Hematopoietic multipotent progenitor cell treated with erythropoietin and hydrocortisone succinate and interleukin-3 and kit ligand, for 4 days (in vitro differentiated cells): ENCODE data around the gene SAMD8.
A peak's percentile ranks its signal among the peaks of the same experiment; 100 is the strongest.

Experiments used
- DNase-seq: peaks from one replicate; pipeline ENCODE4 v3.0.0-alpha.2; 2015

SAMD8 gene

GRCh38 chr10:75111365-75111906 lies at the start of gene SAMD8:
SAMD8 (plus strand) TSS chr10:75111656; CDS start chr10:75150529, 38,873 bp downstream.
- peak; percentile 98 for DNase-seq

DNA sequence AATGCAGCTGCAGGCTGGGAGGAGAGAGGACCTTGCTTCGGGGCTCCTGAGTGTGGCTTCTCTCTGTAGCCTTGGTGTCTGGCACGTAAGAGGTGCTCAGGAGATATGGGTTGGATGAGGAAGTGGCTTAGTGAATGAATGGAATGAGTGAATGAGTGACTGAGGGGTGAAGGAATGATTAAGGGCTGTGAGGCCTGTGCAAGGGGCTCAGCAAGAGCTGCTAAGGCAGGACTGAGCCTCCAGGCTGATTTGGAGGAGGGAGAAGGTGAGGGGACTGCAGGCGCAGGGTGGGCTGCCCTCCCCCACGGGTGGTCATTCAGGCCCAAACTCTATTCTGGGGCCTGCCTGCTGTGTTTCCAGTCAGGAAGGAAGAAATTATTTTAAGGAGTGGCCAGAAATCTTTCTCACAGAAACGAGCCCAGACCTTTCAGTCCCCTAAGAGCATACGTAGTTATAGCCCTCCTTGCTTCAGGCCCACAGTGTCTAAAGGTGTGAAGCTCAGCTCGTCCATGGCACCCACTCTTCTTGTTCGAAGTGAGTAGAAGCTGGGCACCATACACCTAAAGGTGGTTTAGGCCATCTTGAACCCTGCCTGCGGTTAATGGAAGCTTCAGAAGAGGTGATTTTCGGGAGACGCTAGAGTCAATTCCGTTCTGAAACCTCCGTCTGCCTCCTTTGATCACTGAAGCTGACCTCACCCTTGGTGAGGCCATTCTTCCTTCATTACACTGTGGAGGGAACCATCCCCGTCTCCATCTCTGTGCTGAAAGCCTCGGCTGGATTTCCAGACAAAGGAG lies 49.5 kb upstream of the SAMD8 start:
- no peak for DNase-seq

- peak; percentile 72 for DNase-seq
Measured at GRCh38 chr10:75062506-75063299, 48.8 kb upstream of the SAMD8 start.

DNA sequence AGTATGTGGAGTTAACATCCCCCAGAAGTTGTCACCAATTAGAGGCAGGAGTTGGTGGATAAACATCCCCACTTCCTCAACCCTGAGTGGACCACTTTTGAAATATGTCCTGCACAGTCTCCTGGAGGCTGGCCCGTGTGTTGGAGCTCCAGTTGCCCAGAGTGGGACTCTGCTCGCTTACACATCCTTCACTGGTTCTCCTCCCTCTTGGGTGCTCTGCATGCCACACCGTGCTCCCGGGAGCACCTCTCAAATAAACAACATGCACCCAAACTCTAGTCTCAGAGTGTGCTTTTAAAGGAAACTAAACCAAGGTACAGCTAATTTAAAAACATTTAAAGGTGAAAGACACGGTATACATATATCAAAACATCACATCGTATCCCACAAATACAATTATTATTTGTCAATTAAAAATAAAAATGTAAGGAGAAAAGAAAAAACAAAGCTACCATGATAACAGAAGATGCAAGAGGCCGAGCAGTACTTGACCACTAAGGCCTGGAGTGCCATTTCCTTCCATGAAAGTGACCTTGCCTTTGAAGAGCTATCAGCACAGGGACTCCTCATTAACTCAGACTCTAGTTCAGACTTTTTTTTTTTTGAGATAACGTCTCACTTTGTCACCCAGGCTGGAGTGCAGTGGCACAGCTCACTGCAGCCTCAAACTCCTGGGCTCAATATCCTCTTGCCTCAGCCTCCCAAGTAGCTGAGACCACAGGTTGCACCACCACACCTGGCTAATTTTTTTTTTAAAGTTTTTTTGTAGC lies 47.8 kb upstream of the SAMD8 start:
- DNase-seq: no peak

GRCh38 chr10:75065076-75065475 lies 46.4 kb upstream of the SAMD8 start:
- no peak for DNase-seq

DNA sequence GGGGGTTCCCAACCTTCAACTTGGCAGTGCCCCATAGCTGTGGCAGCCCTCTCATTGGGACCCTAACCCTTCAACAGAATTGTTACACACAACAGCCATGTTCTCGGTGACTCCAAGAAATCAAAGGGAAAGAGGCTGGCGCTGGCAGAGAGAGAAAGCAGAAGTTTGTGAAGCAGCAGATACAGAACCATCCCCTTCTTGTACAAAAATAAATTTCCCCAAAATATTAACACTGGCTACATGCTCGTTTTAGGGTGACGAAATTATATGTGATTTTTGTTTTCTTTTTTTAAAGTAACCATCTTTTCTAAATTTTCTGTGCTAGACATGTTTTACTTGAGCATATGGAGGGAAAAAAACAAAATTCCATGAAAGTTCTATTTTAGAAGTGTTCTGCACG lies 45.2 kb upstream of the SAMD8 start:
- no peak for DNase-seq

DNA sequence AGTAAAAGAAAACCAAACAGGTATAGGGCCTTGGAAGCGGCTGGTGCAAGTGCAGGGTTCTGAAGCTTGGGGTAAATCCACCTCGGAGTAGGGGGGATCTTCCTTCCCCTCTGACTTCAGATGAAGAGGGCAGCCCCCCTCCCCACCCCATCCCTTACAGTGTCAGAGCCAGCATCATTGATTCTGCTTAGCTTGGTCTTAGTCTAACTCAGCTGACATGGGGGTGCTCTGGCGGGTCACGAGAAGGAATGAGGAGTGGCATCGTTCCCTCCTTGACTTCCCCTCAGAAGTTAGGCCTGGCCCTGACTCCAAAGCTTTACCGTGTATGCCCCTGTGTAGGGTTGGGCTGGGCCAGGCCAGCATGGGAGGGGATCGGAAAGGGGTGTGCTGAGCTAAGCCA lies 44.2 kb upstream of the SAMD8 start:
- no peak for DNase-seq

GRCh38 chr10:75068523-75068922 lies 42.9 kb upstream of the SAMD8 start:
- DNase-seq: no peak

DNA sequence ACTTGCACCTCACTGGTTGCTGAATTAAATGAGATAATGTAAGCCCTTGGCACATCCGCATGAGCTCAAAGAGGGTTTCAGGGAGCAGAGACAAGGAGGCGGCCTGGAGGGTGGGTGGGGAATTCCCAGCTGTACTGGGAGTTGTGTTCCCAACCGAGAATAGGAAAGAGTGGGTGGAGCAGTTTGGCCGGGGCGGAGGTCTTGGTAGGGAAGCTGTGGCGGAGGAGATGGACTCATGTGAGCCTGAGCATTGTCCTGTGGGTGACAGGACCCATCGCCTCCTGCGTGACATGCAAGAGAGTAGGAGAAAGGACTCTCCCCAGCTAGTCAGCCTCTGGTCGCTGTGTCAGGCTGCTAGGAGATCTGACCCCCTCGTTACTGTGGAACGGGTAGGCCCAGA lies 41.0 kb upstream of the SAMD8 start:
- no peak for DNase-seq

GRCh38 chr10:75070961-75071428 lies 40.5 kb upstream of the SAMD8 start:
- peak; percentile 15 for DNase-seq

- DNase-seq: no peak
Measured at GRCh38 chr10:75071756-75072155, 39.7 kb upstream of the SAMD8 start.

DNA sequence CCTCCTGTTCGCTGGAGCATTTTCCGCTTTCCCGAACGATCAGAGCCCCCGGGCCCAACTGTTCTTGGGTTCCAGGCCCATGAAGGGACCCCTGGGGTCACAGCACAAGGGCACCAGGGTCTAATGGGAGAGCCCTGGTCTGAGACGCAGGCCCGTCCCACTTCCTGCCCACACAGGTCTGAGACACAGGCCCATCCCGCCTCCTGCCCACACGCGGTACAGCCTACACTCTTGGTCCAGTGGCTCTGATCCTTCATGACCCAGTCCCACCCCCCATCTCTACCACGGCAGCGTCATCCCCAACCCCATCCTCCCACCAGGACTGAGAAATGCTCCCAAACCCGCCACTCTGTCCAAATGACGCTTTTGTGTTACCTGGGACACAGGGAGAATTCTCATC lies 38.7 kb upstream of the SAMD8 start:
- DNase-seq: no peak

DNA sequence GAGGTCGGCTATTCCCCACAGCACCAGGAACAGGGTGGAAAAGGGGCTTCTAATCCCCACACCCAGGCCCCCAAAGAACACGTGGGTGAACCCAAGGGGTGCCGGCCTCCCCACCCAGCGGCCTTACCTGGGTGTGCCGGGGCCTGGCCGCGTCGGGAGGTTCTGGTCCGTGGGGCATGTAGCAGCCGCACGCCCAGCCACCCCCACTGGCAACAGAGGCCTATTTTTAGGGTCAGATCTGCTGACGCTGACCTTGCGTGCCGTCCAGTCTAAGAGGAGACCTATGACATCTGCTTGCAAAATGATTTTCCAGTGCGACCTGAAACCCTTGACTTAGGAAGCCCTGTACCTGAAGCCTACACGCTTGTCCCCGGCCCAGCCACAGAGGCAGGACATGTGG lies 38.0 kb upstream of the SAMD8 start:
- DNase-seq: no peak

- DNase-seq: no peak
Measured at GRCh38 chr10:75074711-75075445, 36.6 kb upstream of the SAMD8 start.

DNA sequence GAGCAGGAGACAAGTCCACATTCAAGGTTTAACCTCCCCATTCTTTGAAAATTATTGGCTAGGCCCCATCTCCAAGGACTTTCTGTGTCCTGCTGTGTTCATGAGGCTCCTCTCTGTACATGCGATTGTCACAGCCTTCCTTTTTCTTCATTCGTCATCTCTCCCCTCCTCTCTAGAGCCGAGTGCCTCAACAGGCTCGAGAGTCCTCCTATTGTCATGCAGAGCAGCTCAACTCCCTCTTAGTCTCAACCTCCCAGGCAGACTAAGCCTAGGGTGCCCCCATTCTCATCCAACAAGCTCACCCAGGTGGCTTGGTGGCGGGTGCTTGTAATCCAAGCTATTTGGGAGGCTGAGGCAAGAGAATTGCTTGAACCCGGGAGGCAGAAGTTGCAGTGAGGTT lies 35.1 kb upstream of the SAMD8 start:
- no peak for DNase-seq

GRCh38 chr10:75079436-75080083 lies 31.9 kb upstream of the SAMD8 start:
- no peak for DNase-seq

DNA sequence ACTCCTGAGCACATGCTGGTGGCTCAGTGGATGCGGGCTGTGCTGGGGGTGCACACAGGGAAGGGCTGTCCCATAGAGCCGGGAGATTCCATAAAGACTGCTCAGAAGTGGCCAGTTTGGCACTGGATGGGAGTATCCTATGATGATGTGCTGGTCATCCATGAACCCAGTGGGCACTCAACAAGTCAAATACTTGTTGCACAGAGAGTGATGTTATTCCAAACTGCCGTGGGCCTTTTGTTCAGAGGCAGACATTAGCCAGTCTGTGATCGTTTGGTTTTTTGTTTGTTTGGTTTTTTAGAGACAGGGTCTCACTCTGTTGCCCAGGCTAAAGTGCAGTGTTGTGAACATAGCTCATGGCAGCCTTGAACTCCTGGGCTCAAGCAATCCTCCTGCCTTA lies 30.9 kb upstream of the SAMD8 start:
- no peak for DNase-seq

DNA sequence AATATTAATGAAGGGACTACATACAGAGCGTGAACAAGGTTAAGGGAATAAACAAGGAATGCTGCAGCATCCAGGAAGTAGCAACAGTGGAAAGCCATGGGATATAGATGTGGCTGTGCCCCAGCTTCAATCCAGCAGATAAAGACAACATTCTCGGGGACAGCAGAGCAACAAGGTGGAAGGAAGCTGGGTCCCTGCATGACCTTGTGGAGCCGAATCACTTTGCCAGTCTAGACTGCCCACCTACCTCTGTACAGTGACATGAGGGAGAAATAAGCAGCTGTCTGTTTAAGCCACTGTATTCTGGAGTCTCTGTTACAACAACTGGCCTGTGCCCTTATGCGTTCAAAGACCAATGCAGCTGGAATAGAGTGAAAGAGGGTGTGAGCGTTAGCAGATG lies 30.1 kb upstream of the SAMD8 start:
- DNase-seq: no peak

DNA sequence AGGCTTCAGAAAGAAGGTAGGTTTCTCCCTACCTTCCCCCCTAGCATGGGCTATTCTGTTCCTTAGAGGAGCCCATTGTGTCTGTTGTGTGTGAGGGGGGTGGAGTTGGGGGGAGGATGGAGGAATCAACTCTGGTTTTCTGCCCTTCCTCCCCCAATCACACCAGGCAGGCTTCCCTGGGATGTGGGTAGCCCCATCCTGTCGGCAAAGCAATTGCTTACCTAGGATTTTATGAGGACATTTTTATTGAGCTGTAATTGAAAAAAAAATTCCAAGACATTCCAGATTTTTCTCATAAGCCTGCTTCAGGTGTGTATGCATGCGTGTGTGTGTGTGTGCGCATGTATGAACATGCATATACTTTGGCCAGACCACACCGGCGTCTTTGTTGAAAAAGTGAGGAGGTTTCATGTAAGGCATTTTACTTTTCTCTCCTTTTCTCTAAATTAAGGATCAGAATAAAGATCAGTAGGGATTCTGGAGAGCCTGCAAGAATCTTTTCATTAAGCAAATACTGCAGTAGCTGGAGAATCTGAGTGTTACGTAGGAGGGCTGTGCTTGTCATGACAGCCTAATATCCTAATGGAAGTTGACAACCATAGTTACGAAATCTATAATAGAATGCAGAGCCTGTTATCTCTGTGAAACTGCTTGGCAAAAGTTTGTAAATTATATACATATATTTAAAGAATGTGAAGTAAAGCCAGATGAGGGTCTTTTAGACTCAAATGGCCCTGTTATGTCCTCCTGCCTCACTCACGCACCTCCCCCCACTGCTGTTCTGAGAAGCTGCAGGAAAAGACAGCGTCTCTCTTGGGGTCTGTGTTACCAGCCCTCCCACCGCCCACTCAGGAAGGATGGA lies 27.3 kb upstream of the SAMD8 start:
- no peak for DNase-seq

- no peak for DNase-seq
Measured at GRCh38 chr10:75084834-75085384, 26.5 kb upstream of the SAMD8 start.
